Occipital lobe (tissue), 2 donors: ENCODE measurements around the gene PTPRN2. TPM values are rescaled to one million over a fixed set of nuclear protein-coding genes. Genes with fewer than 3 reads are reported as not detected.
A peak's percentile ranks its signal among the peaks of the same experiment; 100 is the strongest.

ENCODE experiments used
- DNase-seq: peaks from one replicate; lab custom pipeline; 2025; lab: John Stamatoyannopoulos, UW
- total RNA-seq: library from RNA; depleted of rRNA; stranded (reverse); fragments of >200 nt; gene quantifications from one replicate; pipeline ENCODE4 v1.2.3, GENCODE V29; 2014

The PTPRN2 gene
- total RNA-seq, 1 donor from 2014 or later, result 62.2 TPM

- no peak for DNase-seq
Measured at GRCh38 chr7:158076656-158077055, 511.0 kb downstream of the PTPRN2 start.

DNA sequence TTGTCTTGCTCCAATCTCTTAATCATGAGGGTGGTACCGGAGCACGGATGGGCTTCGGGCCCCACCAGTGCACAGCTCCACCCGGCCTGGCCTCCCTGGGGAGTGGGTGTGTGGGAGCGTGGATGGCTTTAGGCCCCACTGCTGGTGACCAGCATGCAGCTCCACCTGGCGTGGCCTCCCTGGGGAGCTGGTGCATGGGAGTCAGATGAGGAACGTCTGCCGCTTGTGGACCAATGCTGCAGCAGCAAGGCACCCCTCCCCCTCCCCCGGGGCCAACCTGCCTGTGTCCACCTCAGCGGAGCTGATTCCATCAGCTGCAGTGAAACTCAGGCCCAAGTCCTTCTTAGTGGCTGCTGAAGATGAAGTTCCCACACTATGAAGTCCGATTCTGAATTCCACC, 511.4 kb downstream of the PTPRN2 start:
- DNase-seq, result no peak

DNA sequence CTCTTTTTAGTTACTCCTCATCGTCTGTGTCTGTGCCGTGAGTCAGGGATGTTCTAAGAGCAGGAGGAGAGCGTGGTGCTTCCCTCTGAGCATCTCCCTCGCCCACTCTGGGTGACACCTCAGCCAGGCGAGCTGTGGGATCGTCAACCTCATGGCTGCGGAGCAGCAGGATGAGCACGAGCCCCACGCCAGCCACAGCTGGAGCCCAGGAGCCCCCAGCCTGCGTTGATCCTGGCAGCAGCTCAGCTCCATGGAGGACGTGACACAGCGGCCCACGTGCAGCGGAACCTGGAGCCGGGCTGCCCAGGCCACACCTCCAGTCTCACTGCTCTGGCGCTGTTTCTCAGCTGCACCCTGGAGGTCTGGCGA, 512.0 kb downstream of the PTPRN2 start:
- DNase-seq, result no peak

DNA sequence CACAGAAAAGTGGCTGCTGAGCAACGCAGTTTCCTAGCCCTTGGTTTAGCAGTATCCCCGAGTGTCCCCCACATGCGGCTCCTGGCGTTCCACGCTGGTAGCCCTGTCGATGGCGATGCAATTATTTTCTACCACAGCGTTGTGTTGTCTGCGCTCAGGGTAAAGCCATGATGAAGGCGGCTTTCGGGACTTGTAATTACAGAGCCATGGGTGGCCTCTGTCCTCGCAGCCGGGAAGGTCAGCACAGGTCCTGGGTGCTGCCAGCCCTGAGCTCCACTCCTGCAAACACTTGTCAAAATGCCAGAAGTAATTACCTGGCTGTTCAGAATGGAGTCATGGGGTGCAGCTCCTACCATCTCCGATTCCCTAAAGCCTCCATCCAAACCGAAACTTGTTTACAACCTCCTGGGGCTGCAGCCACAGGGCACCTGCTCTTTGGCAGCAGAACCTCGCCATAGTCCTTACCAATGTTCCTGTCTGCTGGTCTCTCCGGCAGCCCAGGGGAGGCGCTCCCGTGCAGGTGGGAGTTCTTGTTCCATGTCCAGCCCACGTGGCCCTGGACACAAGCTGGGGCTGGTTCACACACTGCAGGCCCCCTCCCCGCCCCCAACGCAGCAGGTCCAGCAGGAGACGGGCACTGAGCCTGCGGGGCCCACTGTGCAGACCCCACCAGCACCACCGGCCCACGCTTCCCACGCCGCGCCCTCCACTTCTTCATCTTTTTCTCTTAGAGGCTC, 512.6 kb downstream of the PTPRN2 start:
- DNase-seq, result no peak

GRCh38 chr7:158073845-158074840, 513.5 kb downstream of the PTPRN2 start:
- DNase-seq, result peak; percentile 17

GRCh38 chr7:158072991-158073730, 514.5 kb downstream of the PTPRN2 start:
- DNase-seq, result no peak

- no peak for DNase-seq
Measured at GRCh38 chr7:158070222-158070920, 517.3 kb downstream of the PTPRN2 start.

DNA sequence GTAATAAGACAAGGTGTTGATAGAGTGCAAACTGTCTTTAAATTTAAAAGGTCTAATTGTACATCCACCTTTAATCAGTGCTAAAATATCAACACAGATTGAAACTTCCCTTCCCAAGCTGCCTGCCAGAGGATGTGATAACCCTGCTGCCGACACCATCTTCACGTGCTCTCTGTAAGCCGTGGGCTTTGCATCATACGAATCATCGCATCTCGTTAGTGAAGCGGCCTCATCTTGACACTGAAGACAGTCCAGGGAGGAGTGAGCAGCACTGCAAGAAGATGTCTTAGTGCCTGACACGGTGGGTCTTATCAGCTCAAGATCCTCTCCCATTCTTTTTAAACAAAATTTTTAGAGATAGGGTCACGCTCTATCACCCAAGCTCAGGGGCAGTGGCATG, 518.8 kb downstream of the PTPRN2 start:
- DNase-seq, result no peak

DNA sequence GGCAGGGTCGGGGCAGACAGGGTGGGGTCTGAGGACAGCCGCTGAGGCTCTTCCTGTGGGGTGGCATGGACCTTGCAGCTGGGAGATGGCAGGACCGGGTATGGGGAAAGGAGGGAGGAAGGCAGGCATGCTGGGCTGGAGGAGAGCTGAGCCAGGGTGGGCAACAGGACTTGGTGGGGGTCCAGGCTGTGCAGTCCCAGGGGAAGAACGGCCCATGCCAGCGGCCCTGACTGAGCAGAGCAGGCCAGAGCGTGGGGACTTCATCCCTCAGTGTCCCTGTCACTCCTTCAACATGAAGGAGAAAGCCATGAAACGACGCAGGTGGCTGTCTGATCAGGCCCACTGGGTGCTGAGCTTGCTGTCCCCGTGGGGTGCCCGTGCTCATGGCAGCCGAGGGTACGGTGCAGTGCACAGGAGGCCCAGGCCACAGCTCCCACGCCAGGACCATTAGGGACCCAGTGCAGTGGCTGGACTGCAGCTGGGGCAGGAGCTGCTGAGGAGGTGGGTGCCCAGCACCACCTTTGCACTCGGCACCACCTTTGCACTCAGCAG, 519.6 kb downstream of the PTPRN2 start:
- no peak for DNase-seq

DNA sequence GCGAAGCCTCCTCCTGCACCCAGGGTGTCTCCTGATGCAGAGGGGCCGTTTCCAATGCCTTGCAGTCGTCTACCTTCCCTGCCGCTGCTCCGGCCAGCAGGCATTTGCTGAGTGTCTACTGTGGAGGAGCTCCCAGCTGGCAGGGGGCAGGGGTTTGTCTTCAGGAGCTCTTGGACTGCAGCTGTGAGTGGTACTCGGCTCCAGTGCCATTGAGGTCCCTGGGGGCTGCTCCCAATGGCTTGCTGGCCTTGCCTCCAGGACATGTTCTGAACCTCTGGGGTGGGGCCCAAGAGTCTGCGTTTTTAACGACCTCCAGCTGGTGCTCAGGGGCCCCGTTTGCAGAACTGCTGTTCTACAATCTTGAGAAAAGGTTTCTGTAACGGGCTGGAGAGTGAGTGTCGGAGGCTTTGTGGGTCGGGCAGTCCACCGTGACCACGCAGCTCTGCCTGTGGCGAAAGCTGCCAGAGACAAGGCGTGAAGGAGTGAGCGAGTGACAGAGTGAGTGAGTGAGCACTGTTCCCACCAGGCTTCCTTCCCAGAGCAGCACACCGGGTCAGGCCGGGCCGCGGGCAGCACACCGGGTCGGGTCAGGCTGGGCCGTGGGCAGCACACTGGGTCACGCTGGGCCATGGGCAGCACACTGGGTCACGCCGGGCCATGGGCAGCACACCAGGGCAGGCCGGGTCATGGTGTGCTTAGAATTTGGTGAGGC, 520.2 kb downstream of the PTPRN2 start:
- DNase-seq, result no peak

- DNase-seq, result no peak
Measured at GRCh38 chr7:158066085-158066484, 521.5 kb downstream of the PTPRN2 start.

GRCh38 chr7:158065340-158065739, 522.3 kb downstream of the PTPRN2 start:
- DNase-seq, result no peak

DNA sequence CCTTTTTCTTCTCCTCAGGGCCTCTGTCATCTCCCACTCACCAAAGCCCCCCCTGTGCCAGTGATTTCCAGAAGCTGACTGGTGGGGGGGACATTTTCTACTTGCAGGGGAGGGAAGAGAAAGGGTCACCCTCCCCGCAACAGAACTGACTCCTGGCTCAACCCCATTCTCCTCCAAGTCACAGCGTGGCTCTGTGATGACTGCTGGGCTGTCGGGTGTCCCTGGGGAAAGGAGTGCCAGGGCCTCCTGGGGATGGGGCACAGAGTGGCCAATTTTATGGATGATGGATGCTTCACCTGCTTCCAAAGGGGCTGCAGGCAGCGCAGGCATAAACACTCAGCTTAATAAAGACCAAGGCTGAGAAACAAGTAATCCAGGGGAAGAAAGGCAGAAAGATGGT, 523.0 kb downstream of the PTPRN2 start:
- DNase-seq, result no peak

DNA sequence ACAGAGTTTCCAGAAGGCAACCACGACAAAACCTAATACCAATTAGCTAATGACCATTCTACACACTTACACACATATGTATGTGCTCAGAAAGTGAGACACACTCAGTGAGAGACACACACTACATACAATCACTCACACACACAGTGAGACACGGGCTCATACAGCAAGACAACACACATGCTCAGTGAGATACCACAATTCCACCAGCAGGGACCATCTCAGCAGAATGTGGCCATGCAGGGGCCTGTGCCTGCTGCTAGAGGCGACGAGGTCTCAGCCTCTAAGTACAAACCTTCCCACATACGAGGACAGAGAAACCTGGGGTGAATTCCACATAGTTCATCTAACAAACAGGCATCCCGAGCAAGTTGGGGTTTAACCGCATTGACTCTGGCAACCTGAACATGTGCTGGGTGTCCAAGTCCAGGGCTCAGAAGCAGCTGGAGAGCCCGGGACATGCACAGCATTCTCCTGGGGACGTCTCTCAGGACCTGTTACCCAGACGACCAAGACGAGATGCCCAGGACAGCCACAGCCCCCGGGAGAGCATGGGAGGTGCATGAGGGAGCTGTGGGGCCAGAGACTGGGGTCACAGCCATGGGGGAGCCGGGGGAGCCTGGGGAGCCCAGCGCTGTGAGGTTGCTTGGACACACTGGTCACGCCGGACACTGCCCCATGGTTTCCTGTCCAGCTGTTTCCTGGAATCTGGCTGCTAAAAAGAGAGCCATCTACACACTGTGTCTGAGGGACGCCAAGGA, 523.6 kb downstream of the PTPRN2 start:
- no peak for DNase-seq

- no peak for DNase-seq
Measured at GRCh38 chr7:158062661-158063060, 525.0 kb downstream of the PTPRN2 start.

- DNase-seq, result no peak
Measured at GRCh38 chr7:158061884-158062656, 525.6 kb downstream of the PTPRN2 start.

GRCh38 chr7:158061026-158061630, 526.5 kb downstream of the PTPRN2 start:
- DNase-seq, result no peak

- DNase-seq, result no peak
Measured at GRCh38 chr7:158060216-158060615, 527.4 kb downstream of the PTPRN2 start.
